IPS DF 4.7 (cell line): ENCODE measurements around the gene RAB35.

Source experiments
- DNase-seq: peaks from one replicate; pipeline ENCODE4 v3.0.0-alpha.2; 2013; ENCODE audit warnings: low spot score; ENCODE audit errors: extremely low read depth

The RAB35 gene

DNA sequence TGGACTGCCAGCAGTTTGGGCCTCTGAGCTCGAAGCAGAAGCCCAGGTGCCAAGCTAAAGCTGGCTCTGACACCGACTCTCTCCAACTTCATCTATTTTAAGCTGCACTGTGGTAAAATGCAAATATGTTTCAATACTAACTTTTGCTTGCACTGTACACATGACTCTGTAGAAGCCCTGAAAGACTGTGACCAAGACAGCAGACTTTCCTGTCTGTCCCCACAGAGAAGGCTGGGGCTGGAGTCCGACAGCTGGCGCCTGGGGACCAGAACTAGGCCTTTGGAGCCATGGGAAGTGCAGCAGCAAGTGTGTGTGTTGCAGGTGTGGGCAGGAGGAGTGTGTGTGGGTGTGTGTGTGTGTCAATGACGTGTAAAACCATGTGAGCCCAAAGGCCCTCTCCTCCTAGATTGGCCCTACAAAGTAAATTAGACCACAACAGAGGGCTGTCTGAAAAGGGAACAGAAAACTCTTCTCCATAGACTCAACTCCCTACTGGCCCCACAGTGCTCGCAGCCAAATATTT lies 16.4 kb upstream of the RAB35 start:
- DNase-seq, result no peak

DNA sequence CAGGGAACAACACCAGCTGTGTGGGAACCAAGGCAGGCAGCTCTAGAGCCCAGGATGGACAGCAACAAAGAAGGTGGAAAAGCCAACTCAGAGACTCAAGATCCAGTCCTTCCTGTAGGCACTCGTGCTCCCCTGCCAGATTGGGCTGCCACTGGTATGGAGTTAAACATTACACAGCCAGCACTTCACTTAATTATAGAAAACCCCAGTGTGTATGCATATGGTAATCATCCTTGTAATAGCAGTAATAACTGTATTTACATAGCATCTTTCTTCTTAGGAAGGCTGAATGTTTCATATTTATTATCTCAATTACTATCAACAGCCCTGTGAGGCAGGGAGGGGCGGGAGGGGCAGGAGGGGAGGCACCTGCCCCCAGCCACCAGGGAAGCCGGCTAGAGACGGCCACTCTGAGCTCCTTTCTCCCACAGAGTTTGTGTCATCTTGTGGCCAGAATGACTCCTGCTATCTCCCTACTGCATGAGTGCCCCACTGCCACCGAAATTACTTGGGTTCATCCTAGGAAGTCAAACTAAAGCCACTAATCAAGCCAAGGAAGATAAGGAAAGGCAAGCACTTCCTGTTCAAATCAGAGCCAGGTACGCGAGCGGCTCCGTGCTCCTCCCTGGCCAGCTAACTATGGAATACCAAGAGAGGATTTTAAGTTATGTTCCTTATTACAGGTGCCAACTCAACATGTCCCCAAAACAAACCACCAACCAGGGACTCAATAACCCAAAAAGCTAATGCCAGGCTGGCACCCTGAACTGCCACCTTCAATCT lies 15.7 kb upstream of the RAB35 start:
- DNase-seq, result no peak

DNA sequence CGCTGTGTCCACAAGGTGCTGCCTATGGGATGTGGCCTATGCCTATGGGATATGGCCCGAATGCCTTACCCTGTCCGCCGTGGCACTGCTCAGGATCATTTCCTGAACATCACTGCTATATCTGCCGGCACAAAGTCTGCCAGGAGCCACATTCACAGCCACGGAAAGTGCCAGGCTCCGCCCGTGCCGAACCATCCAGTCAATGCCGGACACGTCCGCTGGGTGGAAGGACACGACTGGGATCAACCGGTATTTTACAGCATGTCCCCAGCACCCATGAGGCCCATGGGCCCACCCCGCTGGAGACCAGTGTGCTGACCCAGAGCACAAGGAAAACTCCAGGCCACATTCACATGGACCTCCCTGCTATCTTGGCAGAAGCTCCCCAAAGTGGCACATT lies 14.6 kb upstream of the RAB35 start:
- DNase-seq, result no peak

DNA sequence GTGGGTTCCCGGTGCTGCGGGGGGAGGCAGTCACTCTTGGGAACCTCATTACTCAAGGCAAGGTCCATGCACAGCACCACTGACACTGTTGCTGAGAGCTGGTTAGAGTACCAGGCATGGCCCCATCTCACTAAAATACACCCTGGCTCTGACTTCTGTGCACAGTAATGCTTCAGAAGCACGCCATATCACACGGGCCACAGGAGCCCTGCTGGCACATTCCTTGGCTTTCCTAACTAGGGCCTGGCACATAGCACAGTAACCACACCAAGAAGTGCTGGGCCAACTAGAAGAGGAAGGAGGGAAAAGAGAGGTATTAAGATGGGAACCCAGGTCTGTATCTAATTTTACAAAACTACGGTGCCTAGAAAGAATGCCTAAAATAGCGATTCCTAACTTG lies 13.5 kb upstream of the RAB35 start:
- no peak for DNase-seq

DNA sequence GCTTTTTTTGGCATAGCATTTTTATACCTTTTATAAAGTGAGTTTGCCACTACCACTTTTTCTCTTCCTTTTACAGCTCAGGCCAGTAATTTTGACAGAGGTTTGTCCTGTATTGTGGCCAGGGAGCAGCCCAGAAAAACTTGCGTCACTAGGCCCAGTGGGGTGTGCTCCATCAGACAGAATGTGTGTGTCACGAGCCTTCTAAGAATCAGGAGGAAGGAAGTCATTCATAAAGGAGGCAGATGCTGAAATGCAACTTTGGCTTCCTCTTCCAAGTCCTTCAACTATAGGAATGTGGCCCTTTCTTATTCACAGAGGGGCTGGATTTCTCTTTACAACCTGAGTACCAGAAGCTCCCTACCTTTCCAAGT lies 10.1 kb upstream of the RAB35 start:
- no peak for DNase-seq

DNA sequence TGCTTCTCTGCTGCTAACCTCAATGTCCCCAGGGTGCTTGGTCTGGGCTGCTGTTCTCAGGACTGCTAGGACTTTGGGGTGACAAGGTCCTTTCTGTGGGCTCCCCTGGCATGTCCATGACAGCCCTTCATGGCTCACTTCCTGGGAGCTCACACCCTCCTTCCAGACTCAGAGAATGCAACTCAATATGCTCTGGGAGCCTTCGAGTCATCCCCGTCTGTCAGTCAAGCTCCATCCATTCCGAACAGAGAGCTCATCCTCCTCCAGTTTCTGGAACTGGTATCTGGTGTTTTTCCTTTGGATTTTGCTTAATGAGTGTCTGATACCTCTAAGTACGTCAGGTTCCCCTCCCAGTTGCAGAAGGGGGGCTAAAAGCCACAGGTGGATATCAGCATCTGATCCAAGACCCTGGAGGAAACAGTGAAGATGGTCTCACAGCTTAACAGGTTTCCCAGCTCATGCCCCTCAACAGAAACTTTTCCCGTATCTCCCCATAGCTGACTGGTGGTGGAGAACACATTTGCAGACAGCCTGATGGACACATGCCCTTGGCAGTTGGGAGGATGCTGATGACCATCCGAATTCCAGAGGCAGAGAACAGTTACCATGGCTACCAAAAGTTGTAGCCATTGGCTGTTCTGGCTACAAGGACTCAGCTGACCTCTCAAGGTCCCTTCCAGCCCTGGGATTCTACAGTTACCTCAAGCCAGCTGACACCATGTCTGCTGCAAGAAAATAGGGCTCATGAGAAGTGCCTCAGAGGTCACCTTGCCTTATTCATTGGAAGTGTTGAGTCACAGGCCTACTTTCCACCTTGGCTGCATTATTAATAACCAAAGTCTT lies 9.5 kb upstream of the RAB35 start:
- no peak for DNase-seq

DNA sequence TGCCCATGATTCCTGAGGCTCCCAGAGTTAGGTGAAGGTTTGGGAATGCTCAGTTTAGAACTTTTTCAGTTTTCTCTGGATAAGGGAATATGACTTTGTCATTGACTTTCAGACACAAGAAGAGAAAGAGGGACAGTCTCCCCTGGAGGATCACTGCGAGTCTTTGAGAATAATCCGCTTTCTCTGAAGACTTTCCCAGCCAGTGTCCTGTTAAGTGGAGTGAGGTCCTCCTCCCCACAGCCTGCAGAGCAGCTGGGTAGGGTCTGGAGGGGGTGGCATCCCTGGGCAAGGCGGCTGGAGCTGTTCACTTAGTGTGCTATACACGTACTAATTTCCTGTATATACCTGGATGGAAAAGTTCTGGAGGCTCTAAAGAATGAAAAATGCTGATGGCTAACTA lies 8.5 kb upstream of the RAB35 start:
- no peak for DNase-seq

DNA sequence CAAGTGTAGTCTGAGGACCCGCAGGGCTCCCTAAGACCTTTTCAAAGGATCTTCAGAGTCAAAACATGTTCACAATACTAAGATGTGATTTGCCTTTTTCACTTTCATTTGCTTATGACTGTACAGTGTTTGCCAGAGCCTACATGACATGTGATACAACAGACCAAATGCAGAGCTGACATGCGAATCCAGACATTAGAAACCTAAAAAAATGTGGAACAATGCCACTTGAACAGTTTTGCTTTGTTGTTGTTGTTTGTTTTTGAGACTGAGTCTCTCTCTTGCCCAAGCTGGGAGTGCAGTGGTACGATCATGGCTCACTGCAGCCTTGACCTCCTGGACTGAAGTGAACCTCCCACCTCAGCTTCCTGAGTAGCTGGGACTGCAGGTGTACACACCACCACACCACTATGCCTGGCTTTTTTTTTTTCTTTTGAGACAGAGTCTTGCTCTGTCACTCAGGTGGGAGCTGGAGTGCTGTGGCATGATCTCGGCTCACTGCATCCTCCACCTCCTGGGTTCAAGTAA lies 5.3 kb upstream of the RAB35 start:
- no peak for DNase-seq

DNA sequence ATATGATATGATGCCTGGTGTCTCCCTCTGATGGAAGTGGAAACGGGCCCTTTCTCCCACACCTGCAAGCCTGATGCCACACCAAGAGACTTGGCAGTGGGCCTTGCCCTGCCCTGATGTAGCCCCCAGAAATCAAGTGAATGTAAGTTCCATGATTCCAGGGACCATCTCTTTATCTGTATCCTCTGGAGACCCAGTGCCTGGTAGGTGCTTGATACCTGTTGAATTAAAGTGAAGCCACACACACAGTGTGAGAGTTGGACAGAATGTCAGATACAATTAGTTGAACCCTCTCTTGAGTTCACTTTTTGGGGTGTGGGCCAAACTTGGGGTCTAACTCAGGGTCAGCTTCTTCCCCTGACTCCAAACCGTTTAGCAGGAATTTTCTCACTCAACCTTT lies 4.8 kb upstream of the RAB35 start:
- DNase-seq, result no peak

DNA sequence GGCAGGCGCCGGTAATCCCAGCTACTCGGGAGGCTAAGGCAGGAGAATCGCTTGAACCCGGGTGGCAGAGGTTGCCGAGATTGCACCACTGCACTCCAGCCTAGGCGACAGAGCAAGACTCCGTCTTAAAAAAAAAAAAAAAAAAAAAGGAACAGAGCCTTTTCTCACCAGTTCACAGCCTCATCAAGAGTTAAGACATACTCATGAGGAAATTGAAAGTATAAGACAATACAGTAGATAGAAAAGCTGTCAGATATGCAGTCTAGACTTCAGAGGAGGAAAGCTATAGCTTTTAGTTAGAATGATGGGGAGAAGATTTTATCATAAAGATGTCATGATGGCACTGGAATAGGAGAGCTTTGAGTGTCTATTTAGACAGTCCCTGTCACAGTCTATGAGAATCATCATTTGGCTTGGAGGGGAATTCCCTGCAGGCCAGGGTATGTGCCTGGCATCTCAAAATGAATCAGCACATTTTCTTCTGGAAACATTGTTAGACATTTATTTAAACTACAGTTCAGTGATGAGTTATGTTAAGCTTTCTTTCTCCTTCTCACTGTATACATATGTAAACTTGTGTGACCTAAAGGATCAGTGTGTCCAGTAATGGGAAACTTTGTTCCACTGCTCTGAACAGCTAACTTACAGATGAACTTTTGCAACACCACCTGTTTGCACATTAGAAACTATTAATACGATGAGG lies 2.9 kb upstream of the RAB35 start:
- no peak for DNase-seq

DNA sequence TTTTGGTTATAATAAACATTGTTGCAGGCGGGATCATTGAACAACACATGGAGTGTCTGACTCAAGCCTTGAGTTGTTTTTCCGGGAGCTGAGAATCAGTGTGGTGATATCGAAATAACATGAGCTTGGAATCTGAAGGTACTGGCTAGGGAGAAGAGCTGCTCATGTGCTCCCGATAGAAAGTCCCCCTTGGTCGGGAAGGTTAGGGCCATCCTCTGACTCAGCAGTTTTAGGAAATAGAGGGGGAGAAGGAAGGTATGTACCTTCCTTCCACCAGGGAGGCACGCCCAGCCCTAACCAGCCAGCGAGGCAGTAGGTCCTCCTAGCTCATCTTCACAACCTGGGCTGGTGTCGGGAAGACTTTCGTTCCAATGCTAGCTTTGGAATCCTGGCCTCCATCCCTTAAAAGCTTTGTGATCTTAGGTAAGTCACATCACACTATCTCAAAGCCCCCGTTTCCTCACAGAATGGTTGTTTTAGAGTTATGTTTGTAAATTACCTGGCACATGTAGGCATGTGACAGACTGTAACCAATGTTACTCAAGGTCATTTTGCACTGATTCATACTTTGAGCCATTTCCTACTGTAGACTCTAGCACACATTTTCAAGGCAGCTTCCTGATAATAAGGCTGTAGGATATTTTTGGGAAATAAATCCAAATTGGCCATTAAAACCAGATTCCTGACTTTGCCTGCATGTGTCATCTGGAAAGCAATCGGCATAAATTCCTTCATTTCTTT lies 1.9 kb upstream of the RAB35 start:
- DNase-seq, result no peak

DNA sequence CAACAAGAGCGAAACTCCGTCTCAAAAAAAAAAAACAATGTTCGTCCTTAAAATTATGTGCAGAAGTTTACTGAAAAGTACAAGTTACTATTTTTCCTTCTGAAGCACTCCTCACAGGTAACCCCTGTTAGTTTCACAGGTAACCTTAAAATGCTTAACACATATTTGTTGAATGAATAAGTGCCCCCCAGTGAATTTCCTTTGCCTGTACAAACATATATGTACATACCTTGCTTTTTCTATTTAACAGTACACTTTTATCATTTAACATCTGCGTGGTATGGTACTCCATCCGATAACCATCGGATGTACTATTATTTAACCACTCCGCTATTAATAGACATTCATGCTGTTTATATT lies 1.4 kb upstream of the RAB35 start:
- DNase-seq, result no peak

DNA sequence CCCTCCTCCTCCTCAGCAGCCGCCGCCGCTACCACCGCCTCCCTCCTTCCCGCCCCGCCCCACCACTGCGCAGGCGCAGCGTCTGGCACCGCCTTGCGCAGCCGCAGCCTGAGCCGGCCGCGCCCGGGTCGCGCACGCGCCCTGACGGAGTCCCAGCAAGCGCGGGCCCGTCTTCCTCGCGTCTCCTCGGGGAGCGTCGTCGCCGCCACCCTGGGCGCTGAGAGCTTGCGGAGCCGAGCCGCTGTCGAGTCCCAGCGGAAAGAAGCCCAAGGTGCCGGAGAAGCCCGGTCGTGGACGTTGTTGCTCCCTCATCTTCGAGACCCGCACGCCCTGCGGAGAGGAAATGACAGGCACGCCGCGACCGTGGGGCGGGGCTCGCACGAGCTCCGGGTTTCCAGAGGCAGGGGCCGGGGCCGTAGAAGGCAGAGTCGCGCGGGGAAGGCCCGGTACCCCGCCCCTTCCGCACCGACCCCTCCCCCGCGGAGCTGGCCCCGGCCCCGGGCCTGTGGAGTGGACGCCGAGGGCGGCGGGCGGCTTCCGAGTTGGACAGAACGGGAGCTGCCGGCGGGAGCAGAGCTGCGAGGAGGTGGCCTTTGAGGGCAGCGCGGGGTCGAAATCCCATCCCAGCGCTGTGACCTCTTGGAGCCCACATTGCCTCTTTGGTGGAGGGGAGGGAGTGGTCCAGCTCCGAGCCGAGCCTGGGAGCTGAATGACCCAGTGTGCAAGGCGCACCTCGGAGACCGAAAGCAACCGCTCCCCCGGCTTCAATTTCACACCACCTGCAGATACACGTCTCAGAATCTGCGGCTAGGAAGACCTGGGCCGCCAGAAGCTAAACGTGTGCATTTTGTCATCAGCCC lies 469 bp upstream of the RAB35 start:
- no peak for DNase-seq

DNA sequence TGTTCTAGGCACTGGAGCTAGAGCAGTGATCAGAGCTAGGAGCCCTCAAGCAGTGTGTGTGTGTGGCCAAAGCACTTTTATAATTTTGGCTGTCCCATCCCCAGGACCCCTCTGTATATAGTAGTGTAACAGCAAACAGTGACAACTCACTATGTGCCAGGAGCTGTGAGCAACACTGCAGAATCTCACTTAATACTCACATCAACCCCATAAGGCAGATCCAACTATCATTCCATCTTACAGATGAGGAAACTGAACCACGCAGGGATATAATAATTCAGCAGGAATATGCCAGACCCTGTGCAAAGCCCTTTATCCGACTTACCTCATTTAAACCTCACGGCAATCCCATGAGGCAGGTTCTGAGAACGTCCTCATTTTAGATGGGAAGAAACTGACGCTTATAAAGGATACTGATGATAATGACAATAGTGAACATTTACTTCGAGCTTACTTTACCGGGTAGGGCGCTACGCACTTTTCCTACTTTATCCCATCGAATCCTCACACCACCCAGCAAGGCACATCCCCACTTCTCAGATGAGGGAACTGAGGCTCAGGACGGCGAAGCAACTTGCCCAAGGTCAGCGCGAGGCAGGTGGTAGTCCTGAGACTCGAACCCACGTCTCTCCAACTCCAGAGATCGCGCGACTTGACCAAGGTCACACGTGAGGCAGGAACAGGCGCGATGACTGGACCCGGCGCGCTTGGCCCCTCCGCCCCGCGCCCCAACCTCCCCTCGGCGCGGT lies 687 bp downstream of the RAB35 start:
- no peak for DNase-seq

DNA sequence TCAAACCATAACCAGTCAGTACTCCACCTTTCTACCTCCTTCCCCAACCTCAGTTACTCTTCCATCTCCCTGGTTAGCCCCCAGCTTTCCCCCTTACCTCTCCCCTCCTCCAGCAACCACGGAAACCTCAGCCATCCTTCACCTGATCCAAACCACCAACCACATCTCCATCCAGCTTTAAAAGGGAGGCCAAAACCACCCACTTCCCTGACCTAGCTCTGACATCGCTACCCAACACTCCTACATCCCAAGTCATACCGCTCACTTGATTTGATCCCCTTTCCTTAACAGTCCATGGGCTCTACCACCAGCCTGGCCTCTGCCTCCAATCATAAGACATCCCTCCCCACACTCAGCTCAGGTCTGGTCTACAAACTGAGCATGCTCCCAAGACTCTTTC lies 1.5 kb downstream of the RAB35 start:
- DNase-seq, result no peak

DNA sequence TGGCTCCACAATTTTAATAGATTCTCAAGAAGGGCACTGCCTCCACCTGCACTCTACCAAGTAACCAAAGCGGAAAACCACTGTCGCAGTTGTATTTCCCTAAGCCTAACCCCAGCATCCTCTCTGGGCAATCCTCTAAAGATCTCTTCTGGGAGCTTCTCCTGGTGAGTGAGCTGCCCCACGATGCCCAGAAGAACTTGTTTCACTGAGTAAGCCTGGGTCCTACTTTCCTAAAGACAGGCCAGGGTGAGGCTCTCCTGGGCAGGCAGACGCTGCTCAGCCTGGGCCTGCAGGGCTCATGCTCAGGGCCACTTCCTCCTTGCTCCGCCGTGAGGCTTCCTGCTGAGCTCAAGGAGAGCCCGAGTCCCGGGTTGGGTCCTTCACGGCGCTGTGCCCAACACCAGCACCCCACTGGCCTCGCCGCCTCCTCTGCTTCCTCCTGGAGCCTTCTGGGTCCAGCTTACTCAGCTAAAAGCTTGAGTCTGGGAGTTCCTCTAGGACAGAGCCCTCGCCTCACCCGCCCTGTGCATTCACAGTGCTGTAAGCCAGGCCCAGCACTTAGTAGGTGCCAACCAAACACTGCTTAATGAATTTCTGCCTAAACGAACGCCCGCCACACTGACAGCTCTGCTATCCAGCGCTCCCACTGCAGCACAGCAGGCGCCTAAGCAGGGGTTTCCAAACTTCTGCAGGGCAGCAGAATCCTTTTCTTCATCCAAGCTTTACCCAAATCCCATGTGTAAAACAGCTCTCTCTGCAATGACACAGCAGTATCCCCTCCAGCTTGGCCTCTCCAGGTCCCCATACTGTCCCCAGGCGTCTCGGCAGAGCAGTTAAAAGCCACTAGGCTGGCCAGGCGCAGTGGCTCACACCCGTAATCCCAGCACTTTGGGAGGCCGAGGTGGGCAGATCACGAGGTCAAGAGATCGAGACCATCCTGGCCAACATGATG lies 5.7 kb downstream of the RAB35 start:
- no peak for DNase-seq

DNA sequence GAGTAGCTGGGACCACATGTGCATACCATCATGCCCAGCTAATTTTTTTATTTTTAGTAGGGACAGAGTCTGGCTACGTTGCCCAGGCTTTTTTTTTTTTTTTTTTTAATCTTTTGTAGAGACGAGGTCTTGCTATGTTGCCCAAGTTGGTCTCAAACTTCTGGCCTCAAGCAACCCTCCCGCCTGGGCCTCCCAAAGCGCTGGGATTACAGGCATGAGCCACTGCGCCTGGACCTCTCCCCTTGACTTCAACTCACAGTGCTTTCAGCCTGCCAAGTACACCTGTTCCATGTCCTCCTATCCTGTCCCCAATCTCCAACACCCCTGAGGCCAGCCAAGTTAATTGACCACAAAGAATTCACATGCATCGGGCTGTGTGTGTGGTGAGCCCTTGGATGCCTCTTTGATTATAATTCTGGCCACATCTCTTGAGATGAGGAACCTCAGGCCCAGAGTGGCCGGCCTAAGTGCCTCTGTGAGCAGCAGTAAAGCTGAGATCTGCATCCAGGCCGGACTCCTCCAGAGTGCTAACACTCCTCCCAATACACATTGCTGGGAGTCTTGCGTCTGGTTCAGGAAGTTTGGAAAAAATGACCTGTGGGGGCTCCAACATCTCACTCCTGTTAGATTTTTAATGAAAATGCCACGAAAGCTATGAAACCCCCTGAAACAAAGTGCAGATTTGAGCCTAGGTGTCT lies 6.8 kb downstream of the RAB35 start:
- DNase-seq, result no peak

DNA sequence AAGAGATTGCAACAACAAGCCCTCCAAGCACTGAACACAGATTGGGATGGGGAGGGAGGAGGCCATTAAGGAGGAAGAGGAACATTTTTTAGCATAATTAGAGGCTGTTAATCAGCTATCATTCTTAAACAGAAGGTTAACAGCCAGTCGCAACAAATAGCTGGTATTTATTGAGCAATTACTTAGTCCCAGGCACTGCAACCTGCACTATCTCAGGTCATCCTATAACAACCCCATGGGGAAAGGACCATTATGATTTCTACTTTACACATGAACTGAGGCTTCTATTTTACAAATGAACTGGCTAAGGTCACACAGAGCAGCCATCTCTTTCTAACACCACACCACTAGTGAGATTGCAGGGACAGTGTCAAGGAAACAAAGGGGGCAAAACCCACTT lies 10.4 kb downstream of the RAB35 start:
- DNase-seq, result no peak
